GM21737 (cell line): ENCODE results near the gene UPF2.
"Not testable (repeated sequence)": the region's sequence is repeated elsewhere in the genome, so short reads cannot be mapped to it uniquely, and the experiment has no call there.

Source experiments
- ATAC-seq: cut with Tn5 transposase; IDR thresholded peaks from one replicate; pipeline ENCODE4 v1.9.1; 2021; ENCODE audit warnings: mild to moderate bottlenecking, moderate library complexity; ENCODE audit not compliant: unreplicated experiment

UPF2 gene, protein sequence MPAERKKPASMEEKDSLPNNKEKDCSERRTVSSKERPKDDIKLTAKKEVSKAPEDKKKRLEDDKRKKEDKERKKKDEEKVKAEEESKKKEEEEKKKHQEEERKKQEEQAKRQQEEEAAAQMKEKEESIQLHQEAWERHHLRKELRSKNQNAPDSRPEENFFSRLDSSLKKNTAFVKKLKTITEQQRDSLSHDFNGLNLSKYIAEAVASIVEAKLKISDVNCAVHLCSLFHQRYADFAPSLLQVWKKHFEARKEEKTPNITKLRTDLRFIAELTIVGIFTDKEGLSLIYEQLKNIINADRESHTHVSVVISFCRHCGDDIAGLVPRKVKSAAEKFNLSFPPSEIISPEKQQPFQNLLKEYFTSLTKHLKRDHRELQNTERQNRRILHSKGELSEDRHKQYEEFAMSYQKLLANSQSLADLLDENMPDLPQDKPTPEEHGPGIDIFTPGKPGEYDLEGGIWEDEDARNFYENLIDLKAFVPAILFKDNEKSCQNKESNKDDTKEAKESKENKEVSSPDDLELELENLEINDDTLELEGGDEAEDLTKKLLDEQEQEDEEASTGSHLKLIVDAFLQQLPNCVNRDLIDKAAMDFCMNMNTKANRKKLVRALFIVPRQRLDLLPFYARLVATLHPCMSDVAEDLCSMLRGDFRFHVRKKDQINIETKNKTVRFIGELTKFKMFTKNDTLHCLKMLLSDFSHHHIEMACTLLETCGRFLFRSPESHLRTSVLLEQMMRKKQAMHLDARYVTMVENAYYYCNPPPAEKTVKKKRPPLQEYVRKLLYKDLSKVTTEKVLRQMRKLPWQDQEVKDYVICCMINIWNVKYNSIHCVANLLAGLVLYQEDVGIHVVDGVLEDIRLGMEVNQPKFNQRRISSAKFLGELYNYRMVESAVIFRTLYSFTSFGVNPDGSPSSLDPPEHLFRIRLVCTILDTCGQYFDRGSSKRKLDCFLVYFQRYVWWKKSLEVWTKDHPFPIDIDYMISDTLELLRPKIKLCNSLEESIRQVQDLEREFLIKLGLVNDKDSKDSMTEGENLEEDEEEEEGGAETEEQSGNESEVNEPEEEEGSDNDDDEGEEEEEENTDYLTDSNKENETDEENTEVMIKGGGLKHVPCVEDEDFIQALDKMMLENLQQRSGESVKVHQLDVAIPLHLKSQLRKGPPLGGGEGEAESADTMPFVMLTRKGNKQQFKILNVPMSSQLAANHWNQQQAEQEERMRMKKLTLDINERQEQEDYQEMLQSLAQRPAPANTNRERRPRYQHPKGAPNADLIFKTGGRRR

DNA sequence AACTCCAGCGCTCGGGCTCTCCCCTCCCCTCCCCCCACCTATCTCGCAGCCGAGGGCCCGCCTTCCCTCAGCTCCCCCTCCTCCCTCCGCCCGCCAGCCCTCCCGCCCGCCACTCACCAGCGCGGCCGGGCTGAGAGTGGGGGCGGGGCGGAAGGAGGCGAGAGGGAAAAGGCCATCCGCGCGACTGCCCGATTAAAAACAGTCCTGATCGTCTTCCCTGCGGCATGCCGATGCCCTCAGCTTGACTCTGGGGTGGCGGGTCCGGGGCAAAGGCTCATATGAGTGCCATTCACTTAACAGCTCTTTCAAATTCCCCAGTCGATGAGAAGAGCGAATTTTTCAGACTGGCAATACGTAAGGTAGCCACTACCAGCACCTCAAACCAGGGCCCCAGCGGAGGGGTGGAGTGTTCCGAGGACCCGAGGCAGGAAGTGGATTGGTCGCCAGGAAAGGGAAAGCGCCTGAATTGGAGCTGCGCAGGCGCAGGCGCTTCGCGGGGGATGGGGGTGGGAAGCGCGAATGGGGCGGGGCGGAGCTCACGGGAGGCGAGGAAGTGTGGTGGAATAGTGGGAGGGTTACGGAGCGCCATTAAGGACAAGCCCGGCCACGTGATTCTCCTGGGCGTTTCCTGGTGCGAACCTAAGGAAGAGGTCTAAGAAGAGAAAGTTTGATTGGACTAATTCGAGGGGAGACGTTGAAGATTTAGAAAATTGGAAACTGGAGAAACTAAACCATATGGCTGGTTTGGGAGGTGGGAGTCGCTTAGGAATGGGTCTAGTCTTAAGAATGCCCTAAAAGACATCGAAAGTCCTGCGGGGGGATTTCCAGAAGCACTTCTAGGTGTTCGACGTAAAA lies at the start of gene UPF2:
Gene UPF2 (minus strand): TSS at position 13 of the 855 bp plus-strand sequence. CDS start 7,386 bp downstream, outside the sequence.
- peak; percentile 51 for ATAC-seq

DNA sequence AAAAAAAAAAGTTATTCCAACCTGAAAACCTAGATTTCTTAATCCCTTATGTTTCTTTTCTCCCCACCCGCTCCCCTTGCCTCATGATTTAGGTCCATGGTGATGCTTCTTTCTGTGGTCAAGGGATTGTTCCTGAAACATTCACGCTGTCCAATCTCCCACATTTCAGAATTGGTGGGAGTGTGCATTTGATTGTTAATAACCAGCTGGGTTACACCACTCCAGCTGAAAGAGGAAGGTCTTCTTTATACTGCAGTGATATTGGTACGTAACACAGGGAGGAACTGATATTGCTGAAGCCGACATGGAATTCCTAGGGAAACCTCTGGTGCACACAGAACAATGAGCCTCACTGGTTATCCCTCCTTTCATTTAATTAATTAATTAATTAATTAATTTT lies 48.8 kb upstream of the UPF2 start:
- no peak for ATAC-seq

DNA sequence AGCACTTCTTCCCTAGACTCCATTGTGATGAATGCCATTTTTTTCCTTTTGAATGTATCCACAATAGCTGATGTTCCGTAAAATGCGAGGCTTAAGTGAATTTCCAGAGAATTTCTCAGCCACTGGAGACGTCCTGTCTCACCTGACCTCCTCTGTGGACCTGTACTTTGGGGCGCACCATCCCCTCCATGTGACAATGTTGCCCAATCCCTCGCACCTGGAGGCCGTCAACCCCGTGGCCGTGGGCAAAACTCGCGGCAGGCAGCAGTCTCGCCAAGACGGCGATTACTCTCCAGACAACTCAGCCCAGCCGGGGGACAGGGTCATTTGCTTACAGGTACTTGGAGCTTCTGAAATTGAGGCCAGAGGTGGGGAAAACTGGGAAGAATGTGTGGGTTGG lies 46.3 kb upstream of the UPF2 start:
- no peak for ATAC-seq

DNA sequence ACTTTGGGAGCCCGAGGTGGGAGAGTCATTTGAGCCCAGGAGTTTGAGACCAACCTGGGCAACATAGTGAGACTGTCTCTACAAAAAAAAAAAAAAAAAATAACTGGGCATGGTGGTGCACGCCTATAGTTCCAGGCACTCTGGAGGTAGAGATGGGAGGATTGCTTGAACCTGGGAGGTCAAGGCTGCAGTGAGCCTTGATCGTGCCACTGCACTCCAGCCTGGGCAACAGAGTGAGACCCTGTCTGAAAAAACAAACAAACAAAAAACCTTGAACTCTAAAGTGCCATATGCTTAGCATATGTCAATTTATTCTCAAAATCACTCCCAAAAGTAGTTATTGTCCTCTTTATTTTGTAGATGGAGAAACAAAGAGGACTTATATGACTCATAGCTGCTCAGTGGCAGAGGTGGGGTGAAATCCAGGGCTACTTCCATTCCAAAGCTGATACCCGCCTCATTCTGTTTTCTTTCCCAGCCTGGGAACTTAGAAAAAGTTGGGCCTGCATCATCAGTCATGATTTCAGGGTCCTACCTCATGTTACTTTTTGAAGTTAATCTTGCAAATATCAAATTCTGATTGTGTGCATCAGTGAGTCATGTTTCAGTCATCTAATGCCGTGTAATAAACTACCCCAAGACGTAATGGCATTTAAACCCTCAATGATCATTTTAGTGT lies 39.4 kb upstream of the UPF2 start:
- no peak for ATAC-seq

DNA sequence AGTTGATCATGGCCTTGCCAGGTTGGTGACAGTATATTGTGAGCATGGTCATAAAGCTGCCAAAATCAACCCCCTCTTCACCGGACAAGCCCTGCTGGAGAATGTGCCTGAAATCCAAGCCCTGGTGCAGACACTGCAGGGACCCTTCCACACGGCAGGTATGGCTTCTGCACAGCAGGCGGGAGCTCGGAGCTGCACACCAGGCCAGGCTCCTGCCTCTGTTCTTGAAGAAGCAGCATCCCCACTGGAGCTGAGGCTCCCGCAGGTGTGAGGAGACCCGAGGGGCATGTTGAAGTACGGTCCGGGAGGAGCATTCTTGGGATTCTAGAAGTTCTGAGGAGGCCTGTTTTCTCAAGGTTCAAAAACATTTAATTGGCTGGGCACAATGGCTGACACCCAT lies 38.9 kb upstream of the UPF2 start:
- ATAC-seq: no peak

DNA sequence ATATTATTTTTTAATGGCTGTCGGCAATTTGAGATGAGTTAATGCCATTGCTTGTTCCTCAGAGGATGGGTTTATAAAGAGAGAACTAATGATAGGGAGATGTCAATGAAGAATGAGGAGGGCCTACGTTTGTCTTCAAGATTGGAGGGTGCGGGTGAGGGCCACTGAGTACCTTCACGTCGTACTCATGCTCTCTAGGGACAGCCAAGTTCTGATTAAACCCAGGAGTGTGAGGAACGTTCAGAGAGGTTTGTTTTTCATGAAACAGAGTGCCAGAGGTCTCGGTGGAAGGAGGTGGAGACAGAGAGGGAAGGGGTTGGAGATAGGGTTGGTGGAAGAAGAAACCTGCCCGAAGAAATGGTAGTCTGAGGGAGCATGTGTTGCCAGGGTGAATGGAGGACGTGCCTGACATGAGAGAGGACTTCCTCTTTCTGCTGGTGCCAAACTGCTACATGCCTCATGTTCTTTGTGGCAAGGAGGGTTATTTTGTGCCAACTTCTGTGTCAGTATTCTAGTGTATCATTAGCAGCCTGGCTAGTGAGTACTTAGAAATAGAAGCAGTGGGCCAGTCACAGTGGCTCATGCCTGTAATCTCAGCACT lies 35.1 kb upstream of the UPF2 start:
- no peak for ATAC-seq

DNA sequence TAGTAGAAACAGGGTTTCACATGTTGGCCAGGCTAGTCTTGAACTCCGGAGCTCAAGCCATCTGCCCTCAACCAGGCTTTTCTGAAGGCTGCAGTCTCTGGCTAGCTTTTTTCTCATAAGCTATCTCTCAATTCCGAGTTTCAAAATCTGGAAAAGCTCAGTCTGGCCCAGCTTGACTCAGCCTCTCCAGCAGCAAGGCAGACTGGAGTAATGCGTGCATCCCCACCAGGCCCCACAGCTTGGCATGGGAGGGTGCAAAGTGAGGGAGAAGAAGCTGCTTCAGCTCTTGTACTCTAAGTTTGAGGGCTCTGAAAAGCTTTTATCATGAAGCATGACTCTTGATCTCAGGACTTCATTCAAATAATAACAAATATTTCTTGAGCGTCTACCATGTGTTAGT lies 30.9 kb upstream of the UPF2 start:
- ATAC-seq: no peak

DNA sequence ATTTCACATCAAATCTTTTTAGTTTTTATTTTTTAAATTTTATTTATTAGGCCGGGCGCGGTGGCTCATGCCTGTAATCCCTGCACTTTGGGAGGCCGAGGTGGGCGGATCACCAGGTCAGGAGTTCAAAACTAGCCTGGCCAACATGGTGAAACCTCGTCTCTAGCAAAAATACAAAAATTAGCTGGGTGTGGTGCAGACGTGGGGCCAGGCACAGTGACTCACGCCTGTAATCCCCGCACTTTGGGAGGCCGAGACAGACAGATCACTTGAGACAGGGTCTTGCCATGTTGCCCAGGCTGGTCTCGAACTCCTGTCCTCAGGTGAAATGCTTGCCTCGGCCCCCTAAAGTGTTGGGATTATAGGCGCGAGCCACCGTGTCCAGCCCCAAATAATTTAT lies 28.8 kb upstream of the UPF2 start:
- not testable (repeated sequence) for ATAC-seq

DNA sequence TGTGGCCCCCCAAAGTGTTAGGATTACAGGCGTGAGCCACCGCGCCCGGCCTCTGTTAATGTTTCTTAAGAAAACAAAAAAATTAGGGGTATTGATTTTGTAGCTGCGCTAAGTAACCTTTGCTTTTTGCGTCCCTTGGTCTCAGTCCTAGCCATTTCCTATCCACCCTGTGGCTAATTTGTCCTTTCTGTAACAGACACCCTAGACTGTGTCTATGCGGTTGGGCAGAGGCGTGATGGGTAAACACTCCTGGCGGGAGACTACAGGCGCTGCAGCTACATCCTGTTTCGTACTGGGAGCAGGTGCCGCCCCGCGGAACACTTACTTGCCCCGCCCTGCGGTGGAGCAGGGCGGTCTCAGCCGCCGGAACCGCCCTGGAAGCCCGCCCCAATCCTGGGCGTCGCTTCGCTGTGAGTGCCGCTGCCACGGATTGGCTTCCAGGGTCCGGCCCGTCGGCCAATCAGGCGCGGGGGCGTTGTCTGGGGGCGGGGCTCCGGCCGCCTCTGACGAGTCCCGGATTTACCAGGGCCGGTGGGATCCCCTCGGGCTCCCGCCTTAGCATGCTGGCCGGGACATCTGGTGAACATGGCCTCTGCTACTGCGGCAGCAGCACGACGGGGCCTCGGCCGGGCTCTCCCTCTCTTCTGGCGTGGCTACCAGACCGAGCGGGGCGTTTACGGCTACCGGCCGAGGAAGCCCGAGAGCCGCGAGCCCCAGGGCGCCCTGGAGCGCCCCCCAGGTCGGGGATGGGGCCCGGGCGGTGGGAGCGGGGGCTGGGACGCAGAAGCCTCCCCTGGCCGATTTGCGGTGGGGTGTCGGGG lies 26.1 kb upstream of the UPF2 start, which contains the start of gene DHTKD1:
Gene DHTKD1 (plus strand): TSS at position 506 of the 821 bp plus-strand sequence. CDS start 80 bp downstream, at position 586.
- peak; percentile 97 for ATAC-seq

DNA sequence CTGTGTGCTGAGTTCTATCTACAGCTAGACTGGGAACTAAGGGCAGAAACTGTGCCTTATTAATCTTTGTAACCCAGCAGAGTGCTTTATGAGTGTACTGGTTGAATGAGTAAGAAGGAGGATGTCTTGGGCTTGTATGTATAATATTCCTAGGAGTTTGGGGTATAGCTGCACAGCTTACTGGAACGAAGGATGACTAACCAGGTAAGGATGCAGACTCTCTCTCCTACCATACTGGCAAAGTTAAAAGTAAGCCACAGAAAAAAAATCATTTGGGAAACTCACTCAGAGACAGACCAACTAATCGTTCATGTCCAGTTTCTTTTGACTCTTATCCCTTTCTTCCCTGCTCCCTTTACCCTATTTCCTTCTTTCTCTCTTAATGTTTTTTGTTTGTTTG lies 24.7 kb upstream of the UPF2 start:
- no peak for ATAC-seq

DNA sequence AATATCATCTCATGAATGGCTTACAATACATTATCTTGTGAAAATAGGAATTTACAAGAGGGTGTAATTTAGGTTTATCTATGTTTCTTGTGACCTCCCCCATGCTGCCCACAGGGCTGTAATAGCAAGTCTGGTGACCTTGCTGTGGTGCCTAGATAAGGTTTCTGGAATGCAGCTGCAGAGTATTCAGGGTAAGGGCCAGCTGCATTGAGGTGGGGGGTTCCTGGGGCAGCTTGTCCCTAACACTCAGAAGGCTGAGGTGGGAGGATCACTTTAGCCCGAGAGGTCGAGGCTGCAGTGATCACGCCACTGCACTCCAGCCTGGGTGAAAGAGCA lies 20.8 kb upstream of the UPF2 start:
- ATAC-seq: no peak

DNA sequence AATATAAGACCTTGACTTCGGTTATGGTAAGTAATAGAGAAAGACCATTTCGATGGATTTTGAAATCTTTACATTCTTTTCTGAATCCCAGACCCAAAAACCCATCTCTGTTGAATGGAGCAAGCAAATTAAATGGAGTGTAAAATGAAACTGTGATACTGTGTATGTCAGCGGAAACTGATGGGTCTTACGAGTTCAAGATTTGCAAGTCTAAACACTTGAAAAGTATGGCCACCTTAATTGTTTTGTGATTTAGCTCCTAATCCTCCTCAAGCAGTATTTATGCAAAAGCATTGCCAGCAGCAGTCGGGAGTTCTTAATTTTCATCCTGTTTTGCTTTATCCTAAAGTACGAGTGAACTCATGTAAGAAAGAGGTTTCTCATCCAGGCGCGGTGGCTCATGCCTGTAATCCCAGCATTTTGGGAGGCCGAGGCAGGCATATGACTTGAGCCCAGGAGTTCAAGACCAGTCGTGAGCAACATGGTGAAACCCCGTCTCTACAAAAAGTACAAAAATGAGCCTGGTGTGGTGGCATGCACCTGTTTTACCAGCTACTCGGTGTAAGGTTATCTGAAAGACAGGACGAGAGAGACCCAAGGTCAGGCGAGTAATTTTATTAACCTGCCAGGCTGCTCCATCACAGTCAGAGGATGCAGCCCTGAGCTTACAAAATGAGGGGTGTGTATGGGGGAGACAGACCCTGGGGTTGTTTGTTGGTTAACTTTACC lies 20.3 kb upstream of the UPF2 start:
- ATAC-seq: no peak

DNA sequence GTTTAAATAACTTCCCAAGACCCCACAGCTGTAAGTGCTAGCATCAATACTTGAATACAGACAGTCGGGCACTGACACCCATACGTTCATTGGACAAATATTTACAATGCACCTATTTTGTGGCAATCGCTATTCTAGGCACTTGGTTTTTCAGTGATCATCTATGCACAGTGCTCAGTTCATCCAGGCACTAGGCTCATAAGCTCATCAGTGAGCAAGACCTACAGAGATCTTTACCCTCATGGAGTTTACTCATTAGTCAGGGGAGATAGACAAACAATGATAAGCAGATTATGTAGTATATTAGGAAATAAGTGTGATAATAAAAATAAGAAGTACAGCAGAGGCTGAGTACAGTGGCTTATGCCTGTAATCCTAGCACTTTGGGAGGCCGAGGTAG lies 18.5 kb upstream of the UPF2 start:
- ATAC-seq: no peak

DNA sequence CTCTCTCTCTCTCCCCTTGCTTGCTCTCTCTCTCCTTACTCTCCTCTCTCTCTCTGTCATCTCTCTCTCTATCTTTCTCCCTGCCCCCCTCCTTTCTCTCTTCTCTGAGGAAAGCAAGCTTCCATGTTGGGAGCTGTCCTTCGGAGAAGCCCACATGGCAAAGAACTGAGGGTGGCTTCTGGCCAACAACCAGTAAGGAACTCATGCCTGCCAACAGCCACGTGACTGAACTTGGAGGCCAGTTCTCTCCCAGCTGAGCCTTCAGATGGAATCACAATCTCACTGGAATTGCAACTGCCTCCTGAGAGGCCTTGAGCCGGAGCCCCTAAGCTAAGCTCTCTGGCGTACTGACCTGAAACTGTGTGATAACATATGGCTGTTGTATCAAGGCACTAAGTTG lies 14.1 kb upstream of the UPF2 start:
- ATAC-seq: no peak

DNA sequence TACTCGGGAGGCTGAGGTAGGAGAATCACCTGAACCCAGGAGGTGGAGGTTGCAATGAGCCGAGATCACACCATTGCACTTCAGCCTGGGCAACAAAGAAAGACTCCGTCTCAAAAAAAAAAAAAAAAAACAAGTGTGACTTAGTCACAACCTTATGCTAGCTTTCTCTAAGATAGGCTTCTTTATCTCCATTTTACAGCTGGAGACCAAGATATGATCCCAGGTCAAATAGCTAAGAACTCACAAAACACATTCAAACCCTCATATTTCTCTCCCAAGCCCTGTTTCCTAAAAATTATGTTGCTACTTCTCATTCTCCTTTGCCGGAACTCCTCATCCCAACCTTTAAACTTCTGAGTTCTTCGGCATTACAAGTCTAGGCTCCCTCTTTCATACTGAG lies 13.1 kb upstream of the UPF2 start:
- ATAC-seq: no peak

DNA sequence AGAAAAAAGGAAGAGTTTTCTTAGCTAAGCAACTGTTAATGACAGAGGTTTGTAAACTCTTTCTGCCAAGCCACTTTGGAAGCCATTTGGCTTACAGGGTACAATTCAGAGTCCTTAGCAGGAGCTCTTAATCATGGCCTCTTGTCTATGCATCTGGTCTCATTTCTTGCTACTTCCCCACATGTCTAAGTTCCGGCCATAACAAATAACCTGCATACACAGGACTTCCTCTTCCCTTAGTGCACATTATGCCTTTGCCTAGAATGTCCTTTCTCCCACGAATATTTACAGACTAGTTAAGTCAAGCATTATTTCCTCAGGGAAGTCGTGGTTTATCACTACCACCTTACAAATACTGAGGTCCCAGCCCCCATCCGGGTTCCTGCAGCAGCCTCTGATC lies 8.6 kb upstream of the UPF2 start:
- no peak for ATAC-seq

DNA sequence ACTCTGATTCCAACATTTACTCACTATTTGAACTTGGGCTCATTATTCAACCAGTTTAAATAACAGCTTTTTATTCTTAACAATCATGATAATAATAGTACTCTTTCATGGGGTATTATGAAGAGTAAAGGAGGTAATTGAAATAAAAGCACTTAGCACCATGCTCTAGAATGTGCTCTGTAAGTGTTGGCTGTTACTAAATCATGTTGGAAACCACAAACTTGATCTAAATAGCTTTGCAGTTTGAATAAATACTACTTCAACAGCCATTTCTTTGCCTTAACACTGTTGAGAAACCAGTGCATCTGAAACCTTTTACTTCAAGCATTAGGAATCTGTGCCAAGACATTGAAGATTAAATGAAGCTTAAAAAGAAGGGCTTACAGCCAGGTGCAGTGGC lies 7.9 kb upstream of the UPF2 start:
- ATAC-seq: no peak

DNA sequence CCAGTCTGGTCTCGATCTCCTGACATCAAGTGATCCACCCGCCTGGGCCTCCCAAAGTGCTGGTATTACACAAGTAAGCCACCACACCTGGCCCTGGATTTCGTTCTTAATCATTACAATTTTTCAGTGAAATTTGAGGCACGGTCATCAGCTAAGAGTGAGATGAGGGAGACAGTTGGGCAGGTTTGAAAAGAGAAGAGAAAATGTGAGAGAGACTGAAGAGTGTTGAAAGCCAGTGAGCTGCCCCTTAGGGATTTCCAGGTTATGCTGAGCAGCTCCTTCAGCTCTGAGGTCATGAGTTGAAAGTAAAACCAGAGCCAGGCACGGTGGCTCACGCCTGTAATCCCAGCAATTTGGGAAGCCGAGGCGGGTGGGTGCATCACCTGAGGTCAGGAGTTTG lies 5.9 kb upstream of the UPF2 start:
- ATAC-seq: no peak
